HepG2 (cell line): Measurements from ENCODE around the gene FOXR1. TPM values are rescaled to one million over a fixed set of nuclear protein-coding genes. Genes with fewer than 3 reads are reported as not detected.

Experiments
- AHDC1 ChIP-seq: sonication (generic); formaldehyde crosslinking; IDR thresholded peaks from 2 replicates; pipeline ENCODE4 v1.5.1; 2020; ENCODE audit warnings: mild to moderate bottlenecking, missing genetic modification reagents, borderline replicate concordance
- BRD4 ChIP-seq: sonication (generic); formaldehyde crosslinking; IDR thresholded peaks from 2 replicates; pipeline ENCODE4 v1.4.0; 2020; ENCODE audit warnings: missing genetic modification reagents
- HNRNPLL ChIP-seq: fragments of 200-400 bp; formaldehyde crosslinking; IDR thresholded peaks from 2 replicates; pipeline ENCODE4 v1.6.1; 2017; ENCODE audit warnings: mild to moderate bottlenecking, low read depth, low read length; ENCODE audit not compliant: poor library complexity, severe bottlenecking
- IRX3 ChIP-seq: sonication (generic); formaldehyde crosslinking; IDR thresholded peaks from 2 replicates; pipeline ENCODE4 v1.8.1; 2023; ENCODE audit warnings: mild to moderate bottlenecking, low read depth, missing genetic modification reagents, borderline replicate concordance
- ISX ChIP-seq: sonication (generic); formaldehyde crosslinking; conservative IDR thresholded peaks from 2 replicates; pipeline ENCODE4 v1.5.0; 2020; ENCODE audit warnings: missing genetic modification reagents
- JUNB ChIP-seq: sonication (generic); formaldehyde crosslinking; IDR thresholded peaks from 2 replicates; pipeline ENCODE4 v1.8.0; 2022; ENCODE audit warnings: missing genetic modification reagents, mild to moderate bottlenecking, borderline replicate concordance
- MAX ChIP-seq: IDR thresholded peaks from 2 replicates; pipeline ENCODE4 v1.6.1; 2012; ENCODE audit warnings: inconsistent platforms
- MED8 ChIP-seq: sonication (generic); formaldehyde crosslinking; IDR thresholded peaks from 2 replicates; pipeline ENCODE4 v1.8.1; 2023; ENCODE audit warnings: mild to moderate bottlenecking, missing genetic modification reagents; ENCODE audit not compliant: insufficient replicate concordance
- MTF1 ChIP-seq: sonication (generic); formaldehyde crosslinking; IDR thresholded peaks from 2 replicates; pipeline ENCODE4 v1.5.0; 2020; ENCODE audit warnings: missing genetic modification reagents
- MTF2 ChIP-seq: sonication (generic); formaldehyde crosslinking; IDR thresholded peaks from 2 replicates; pipeline ENCODE4 v1.5.0; 2020; ENCODE audit warnings: missing genetic modification reagents, borderline replicate concordance
- NBN ChIP-seq: fragments of 450-650 bp; conservative IDR thresholded peaks from 2 replicates; pipeline ENCODE4 v1.6.1; 2017
- NKX3-1 ChIP-seq: sonication (generic); formaldehyde crosslinking; IDR thresholded peaks from 2 replicates; pipeline ENCODE4 v1.5.0; 2020; ENCODE audit warnings: missing genetic modification reagents
- PHF21A ChIP-seq: sonication (generic); formaldehyde crosslinking; IDR thresholded peaks from 2 replicates; pipeline ENCODE4 v1.5.0; 2020; ENCODE audit warnings: mild to moderate bottlenecking, missing genetic modification reagents
- RXRB ChIP-seq: IDR thresholded peaks from 2 replicates; pipeline ENCODE4 v1.6.1; 2016; ENCODE audit warnings: borderline replicate concordance, missing genetic modification reagents, missing compliant biosample characterization
- ZNF256 ChIP-seq: sonication (generic); formaldehyde crosslinking; conservative IDR thresholded peaks from 2 replicates; pipeline ENCODE4 v1.4.0; 2020; ENCODE audit warnings: missing genetic modification reagents
- ZNF451 ChIP-seq: sonication (generic); formaldehyde crosslinking; IDR thresholded peaks from 2 replicates; pipeline ENCODE4 v1.5.0; 2020; ENCODE audit warnings: mild to moderate bottlenecking, missing genetic modification reagents
- ZNF501 ChIP-seq: sonication (generic); formaldehyde crosslinking; IDR thresholded peaks from 2 replicates; pipeline ENCODE4 v1.5.1; 2020; ENCODE audit warnings: mild to moderate bottlenecking, moderate library complexity, missing genetic modification reagents
- ZNF646 ChIP-seq: sonication (generic); formaldehyde crosslinking; IDR thresholded peaks from 2 replicates; pipeline ENCODE4 v1.9.0; 2021; ENCODE audit warnings: mild to moderate bottlenecking, missing genetic modification reagents
- polyA plus RNA-seq, 8 experiments: library from polyadenylated mRNA; depleted of rRNA in 3 of 8; stranded (reverse) in 7 of 8; unstranded in 1 of 8; fragments of >200 nt; fragmentation: Illumina TruSeq in 4 of 8; extraction: Trizol in 4 of 8; gene quantifications; 2 replicates each; pipeline versions ENCODE4 v1.2.1 to v1.2.3, GENCODE V29; 2011 to 2016; ENCODE audit warnings: low read depth in 4 of 8, missing spikeins in 1 of 8, mixed read lengths in 1 of 8; ENCODE audit not compliant: insufficient read depth in 1 of 8
- total RNA-seq, 5 experiments: library from RNA; depleted of rRNA; stranded (reverse); fragments of >200 nt; fragmentation: Illumina TruSeq; extraction: Trizol; gene quantifications; 2 replicates each; pipeline ENCODE4 v1.2.3, GENCODE V29; 2016; ENCODE audit warnings: low read depth in 1 of 5

The FOXR1 gene
- total and polyA plus RNA-seq, 2 of the 13 experiments (the other 11 are each of a cell fraction or from before 2014, with no cell fraction given), result not detected

GRCh38 chr11:119029340-119030028 is 57.9 kb downstream of the FOXR1 start (continued):
- TF ChIP-seq ZNF501 (CRISPR knock-in tag), result 0 out of 2 replicates have a peak, but pooled peaks have one; percentile 41
- TF ChIP-seq HNRNPLL, result no peak
- TF ChIP-seq ZNF451, result 0 out of 2 replicates have a peak, but pooled peaks have one; percentile 15
- peak; percentile 66 for TF ChIP-seq PHF21A (CRISPR knock-in tag)
- no peak for TF ChIP-seq ZNF646 (CRISPR knock-in tag)
- TF ChIP-seq MAX, result 0 out of 2 replicates have a peak, but pooled peaks have one; percentile 15
- TF ChIP-seq AHDC1 (CRISPR knock-in tag), result 0 out of 2 replicates have a peak, but pooled peaks have one; percentile 29
- no peak for TF ChIP-seq BRD4 (CRISPR knock-in tag)
- TF ChIP-seq MED8, result no peak
- TF ChIP-seq ZNF256, result no peak
- TF ChIP-seq JUNB (CRISPR knock-in tag), result no peak
- no peak for TF ChIP-seq NBN
- 0 out of 2 replicates have a peak, but pooled peaks have one; percentile 45 for TF ChIP-seq IRX3 (CRISPR knock-in tag)
- no peak for TF ChIP-seq MTF2
- TF ChIP-seq ISX, result no peak
- no peak; the same call in 1 of the 2 replicates for TF ChIP-seq RXRB (CRISPR knock-in tag)
- TF ChIP-seq MTF1 (CRISPR knock-in tag), result no peak
- no peak for TF ChIP-seq NKX3-1 (CRISPR knock-in tag)
